ENCODE measurements around the gene DCN.

- no peak for TF ChIP-seq POLR2A (IDR thresholded peaks at IDR 0.05; ENCODE audit: low read length)
- no peak for TF ChIP-seq GATA1 (IDR thresholded peaks at IDR 0.05; ENCODE audit: low read depth, low read length)
Observed at GRCh38 chr12:91100906-91101305, 81.7 kb downstream of the DCN start.
